Liver (tissue), 3 donors: ENCODE results near the gene SULT2A1.

ENCODE experiments used
- ATF3 ChIP-seq: IDR thresholded peaks from 2 replicates; pipeline ENCODE4 v1.6.1; 2016; ENCODE audit warnings: antibody characterized with exemption
- CTCF ChIP-seq: fragments of 150-350 bp; IDR thresholded peaks from 2 replicates; pipeline ENCODE4 v1.5.1; 2017; ENCODE audit warnings: improper control_type of control experiment, low read depth, low read length; ENCODE audit not compliant: missing input control
- FOXA1 ChIP-seq: IDR thresholded peaks from 2 replicates; pipeline ENCODE4 v1.6.1; 2016; ENCODE audit warnings: antibody characterized with exemption
- GABPA ChIP-seq, 2 donors: IDR thresholded peaks in 1 of 2; conservative IDR thresholded peaks in 1 of 2; 2 replicates each; pipeline ENCODE4 v1.6.1; 2016; ENCODE audit warnings: antibody characterized with exemption in 2 of 2, mild to moderate bottlenecking in 1 of 2, moderate library complexity in 1 of 2
- HNF4A ChIP-seq, 2 donors: conservative IDR thresholded peaks; 2 replicates each; pipeline ENCODE4 v1.6.1; 2016; ENCODE audit warnings: antibody characterized with exemption in 2 of 2, mild to moderate bottlenecking in 2 of 2
- HNF4G ChIP-seq: IDR thresholded peaks from 2 replicates; pipeline ENCODE4 v1.6.1; 2016; ENCODE audit warnings: antibody characterized with exemption
- JUND ChIP-seq, 2 donors: IDR thresholded peaks; 2 replicates each; pipeline ENCODE4 v1.6.1; 2016; ENCODE audit warnings: antibody characterized with exemption in 2 of 2
- MAX ChIP-seq: IDR thresholded peaks from 2 replicates; pipeline ENCODE4 v1.6.1; 2016; ENCODE audit warnings: antibody characterized with exemption
- RAD21 ChIP-seq, 2 donors: IDR thresholded peaks; 2 replicates each; pipeline ENCODE4 v1.6.1; 2016; ENCODE audit warnings: antibody characterized with exemption in 2 of 2, mild to moderate bottlenecking in 2 of 2
- REST ChIP-seq: IDR thresholded peaks from 2 replicates; pipeline ENCODE4 v1.6.1; 2016; ENCODE audit warnings: antibody characterized with exemption, mild to moderate bottlenecking
- RXRA ChIP-seq, 2 donors: IDR thresholded peaks; 2 replicates each; pipeline ENCODE4 v1.6.1; 2017 to 2018; ENCODE audit warnings: antibody characterized with exemption in 2 of 2, mild to moderate bottlenecking in 1 of 2
- SP1 ChIP-seq: IDR thresholded peaks from 2 replicates; pipeline ENCODE4 v1.6.1; 2018; ENCODE audit warnings: antibody characterized with exemption, mild to moderate bottlenecking
- TAF1 ChIP-seq: conservative IDR thresholded peaks from 2 replicates; pipeline ENCODE4 v1.6.1; 2016; ENCODE audit warnings: antibody characterized with exemption, mild to moderate bottlenecking
- YY1 ChIP-seq: IDR thresholded peaks from 2 replicates; pipeline ENCODE4 v1.6.1; 2016; ENCODE audit warnings: antibody characterized with exemption, mild to moderate bottlenecking
- donor health status: healthy.
- donor health status: healthy.

GRCh38 chr19:47839913-47840312 lies 46.2 kb downstream of the SULT2A1 start:
- TF ChIP-seq TAF1 (no peak), RXRA (IDR thresholded peaks at IDR 0.05) (no peak), REST (no peak), CTCF (no peak), YY1 (no peak), HNF4G (no peak), RAD21 (IDR thresholded peaks at IDR 0.05) (no peak), FOXA1 (no peak), GABPA (IDR thresholded peaks at IDR 0.05 in 1 of 2, conservative IDR thresholded peaks at IDR 0.05 in 1 of 2) (no peak), MAX (no peak), HNF4A (conservative IDR thresholded peaks at IDR 0.05) (no peak), JUND (IDR thresholded peaks at IDR 0.05) (no peak), SP1 (no peak), ATF3 (no peak)
